ENCODE measurements around the gene RRAGC.
A peak's percentile ranks its signal among the peaks of the same experiment; 100 is the strongest.
"Not testable (repeated sequence)": the region's sequence is repeated elsewhere in the genome, so short reads cannot be mapped to it uniquely, and the experiment has no call there.

RRAGC gene

GRCh38 chr1:38852780-38853179, 6.8 kb downstream of the RRAGC start:
- H3K36me3 ChIP-seq = peaks cover 60% of the 10 kb centered on the region
- peak overlapping the region; percentile 21 for H3K27ac ChIP-seq
- H3K4me3 ChIP-seq (ENCODE audit: low read depth in 1 of 2, low read length in 1 of 2) = no peak overlapping the region
- no peaks in the 10 kb centered on the region for H3K9me3 ChIP-seq
- H3K27me3 ChIP-seq = no peaks in the 10 kb centered on the region
- H3K4me1 ChIP-seq (ENCODE audit: control insufficient read depth in 1 of 2, insufficient read depth in 1 of 2, low read depth in 1 of 2, low read length in 1 of 2) = peaks cover 39 to 44% of the 10 kb centered on the region in 2 experiments
- TF ChIP-seq CTCF (IDR thresholded peaks at IDR 0.05) = no peak

- Histone ChIP-seq H3K36me3 (peaks cover 44% of the 10 kb centered on the region), H3K4me1 (ENCODE audit: control insufficient read depth in 1 of 2, insufficient read depth in 1 of 2, low read depth in 1 of 2, low read length in 1 of 2) (peaks cover 57 to 61% of the 10 kb centered on the region in 2 experiments), H3K4me3 (ENCODE audit: low read depth in 1 of 2, low read length in 1 of 2) (peak overlapping the region; percentile 30 to 41), H3K9me3 (no peaks in the 10 kb centered on the region), H3K27ac (peak overlapping the region; percentile 84), H3K27me3 (no peaks in the 10 kb centered on the region)
- TF ChIP-seq CTCF (IDR thresholded peaks at IDR 0.05) = no peak
These were observed 11.5 kb downstream of the RRAGC start for GRCh38 chr1:38848071-38848470.

- Histone ChIP-seq H3K4me1 (ENCODE audit: control insufficient read depth in 1 of 2, insufficient read depth in 1 of 2, low read depth in 1 of 2, low read length in 1 of 2) (peaks cover 54 to 61% of the 10 kb centered on the region in 2 experiments), H3K9me3 (no peaks in the 10 kb centered on the region), H3K4me3 (ENCODE audit: low read depth in 1 of 2, low read length in 1 of 2) (no peak overlapping the region), H3K27me3 (no peaks in the 10 kb centered on the region), H3K27ac (peak overlapping the region; percentile 5), H3K36me3 (peaks cover 31% of the 10 kb centered on the region)
- no peak for TF ChIP-seq CTCF (IDR thresholded peaks at IDR 0.05)
These were observed 13.4 kb downstream of the RRAGC start for GRCh38 chr1:38846210-38846609.

- H3K4me1 ChIP-seq (ENCODE audit: control insufficient read depth in 1 of 2, insufficient read depth in 1 of 2, low read depth in 1 of 2, low read length in 1 of 2) = peaks cover 46 to 54% of the 10 kb centered on the region in 2 experiments
- peaks cover 28% of the 10 kb centered on the region for H3K36me3 ChIP-seq
- not testable (repeated sequence) for H3K4me3 ChIP-seq (ENCODE audit: low read depth in 1 of 2, low read length in 1 of 2); H3K9me3 ChIP-seq; H3K27me3 ChIP-seq
- H3K27ac ChIP-seq = peak overlapping the region; percentile 81
These were observed 14.5 kb downstream of the RRAGC start for GRCh38 chr1:38845088-38845487.

GRCh38 chr1:38840281-38840680, 19.3 kb downstream of the RRAGC start:
- Histone ChIP-seq H3K27ac (no peak overlapping the region), H3K4me3 (ENCODE audit: low read depth in 1 of 2, low read length in 1 of 2) (no peak overlapping the region), H3K27me3 (no peaks in the 10 kb centered on the region), H3K9me3 (no peaks in the 10 kb centered on the region), H3K4me1 (ENCODE audit: control insufficient read depth in 1 of 2, insufficient read depth in 1 of 2, low read depth in 1 of 2, low read length in 1 of 2) (peaks cover 42 to 44% of the 10 kb centered on the region in 2 experiments), H3K36me3 (peaks cover 32% of the 10 kb centered on the region)
- no peak for TF ChIP-seq CTCF (IDR thresholded peaks at IDR 0.05)

GRCh38 chr1:38839363-38839762, 20.2 kb downstream of the RRAGC start:
- H3K36me3 ChIP-seq = peaks cover 27% of the 10 kb centered on the region
- no peak overlapping the region for H3K4me3 ChIP-seq (ENCODE audit: low read depth in 1 of 2, low read length in 1 of 2)
- H3K27ac ChIP-seq = no peak overlapping the region
- no peaks in the 10 kb centered on the region for H3K27me3 ChIP-seq
- no peaks in the 10 kb centered on the region for H3K9me3 ChIP-seq
- peaks cover 42 to 44% of the 10 kb centered on the region in 2 experiments for H3K4me1 ChIP-seq (ENCODE audit: control insufficient read depth in 1 of 2, insufficient read depth in 1 of 2, low read depth in 1 of 2, low read length in 1 of 2)
- TF ChIP-seq CTCF (IDR thresholded peaks at IDR 0.05) = no peak

- Histone ChIP-seq H3K36me3 (peaks cover 27% of the 10 kb centered on the region), H3K27ac (peak overlapping the region; percentile 30), H3K4me1 (ENCODE audit: control insufficient read depth in 1 of 2, insufficient read depth in 1 of 2, low read depth in 1 of 2, low read length in 1 of 2) (peaks cover 47 to 49% of the 10 kb centered on the region in 2 experiments)
- H3K4me3 ChIP-seq (ENCODE audit: low read depth in 1 of 2, low read length in 1 of 2); H3K27me3 ChIP-seq; H3K9me3 ChIP-seq: not testable (repeated sequence)
These were observed 23.3 kb downstream of the RRAGC start for GRCh38 chr1:38836316-38836715.
